NCI-H146 treated with DMSO at 0.1 percent for 48 hours (cell line): ENCODE results near the gene UBR1.
"Not testable (repeated sequence)": the region's sequence is repeated elsewhere in the genome, so short reads cannot be mapped to it uniquely, and the experiment has no call there.

Experiments
- DNase-seq: peaks from one replicate; lab custom pipeline; 2025; ENCODE audit not compliant: unreplicated experiment; lab: John Stamatoyannopoulos, UW

UBR1 gene

GRCh38 chr15:43067717-43068461, 37.9 kb downstream of the UBR1 start:
- no peak for DNase-seq

DNA sequence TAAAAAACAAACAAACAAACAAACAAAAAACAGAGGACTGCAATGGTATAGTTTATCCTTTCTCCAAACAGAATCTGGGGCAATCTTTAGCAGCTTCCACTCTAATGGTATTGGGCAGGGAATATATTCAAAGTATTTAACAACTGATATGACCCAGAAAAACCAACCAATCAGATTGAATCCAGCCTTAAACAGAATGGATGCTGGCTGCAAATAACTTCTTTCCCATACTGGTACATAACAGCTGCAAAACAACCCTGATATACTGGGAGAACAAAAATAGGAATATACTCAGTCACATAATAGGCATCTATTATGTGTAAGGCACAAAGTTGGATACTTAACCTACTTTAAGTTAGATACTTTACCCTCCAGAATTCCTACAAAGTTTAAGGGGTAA, 49.1 kb downstream of the UBR1 start:
- DNase-seq, result no peak

- DNase-seq, result no peak
These were observed 53.0 kb downstream of the UBR1 start for GRCh38 chr15:43052860-43053259.

DNA sequence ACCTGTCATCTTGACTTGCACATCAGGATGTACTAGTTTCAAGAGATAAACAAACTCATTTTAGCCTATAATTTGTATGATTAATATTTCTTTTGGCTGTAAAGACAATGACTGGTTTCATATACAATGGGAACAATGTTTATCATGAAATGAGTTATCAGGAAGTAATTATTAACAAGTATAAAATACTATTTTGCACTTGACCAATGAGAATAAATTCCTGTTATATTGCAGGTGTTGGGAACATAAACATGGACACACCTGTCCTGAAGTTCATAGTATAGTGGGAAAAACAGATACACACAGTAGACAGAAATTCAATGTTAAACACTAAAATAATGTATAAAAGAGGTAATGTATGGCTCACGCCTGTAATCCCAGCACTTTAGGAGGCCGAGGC, 56.9 kb downstream of the UBR1 start:
- DNase-seq, result no peak

DNA sequence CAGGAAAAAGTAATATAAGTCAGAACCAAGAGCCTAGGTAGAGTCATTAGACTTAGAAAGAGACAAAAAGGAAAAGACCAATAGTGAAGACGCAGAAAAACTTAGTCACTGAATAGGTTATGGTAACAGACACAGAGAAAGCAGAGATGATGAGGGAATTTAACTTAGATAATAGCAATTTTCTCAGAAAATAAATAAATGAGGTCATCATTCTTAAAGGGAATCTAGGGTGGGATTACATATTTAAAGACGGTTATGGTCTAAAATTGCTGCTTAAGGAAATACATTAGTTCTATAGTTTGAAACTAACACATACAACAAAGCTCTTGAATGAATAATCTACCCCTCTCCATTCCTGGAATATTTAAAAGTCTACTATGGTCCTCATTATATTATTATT, 59.4 kb downstream of the UBR1 start:
- no peak for DNase-seq

DNA sequence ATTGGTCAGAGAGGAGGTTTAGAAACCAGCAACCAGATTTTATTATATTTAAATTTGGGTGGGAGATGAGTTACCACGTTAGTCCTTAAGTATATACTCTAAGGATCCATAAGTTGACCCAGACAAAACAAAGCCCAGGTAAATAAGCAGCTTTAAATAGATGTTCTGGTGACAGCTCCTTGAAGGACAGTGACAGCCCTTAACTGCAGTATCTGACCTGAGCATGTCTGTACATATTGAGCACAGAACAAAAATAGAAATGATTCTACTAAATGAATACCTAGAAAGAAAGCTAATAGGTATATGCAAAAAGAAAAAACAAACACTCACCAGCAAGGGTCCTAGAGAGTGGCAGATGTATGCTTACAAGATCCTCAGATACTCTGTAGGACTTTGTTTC, 63.0 kb downstream of the UBR1 start:
- no peak for DNase-seq

GRCh38 chr15:43041085-43041484, 64.8 kb downstream of the UBR1 start:
- DNase-seq, result not testable (repeated sequence)

GRCh38 chr15:43035240-43035639, 70.6 kb downstream of the UBR1 start:
- not testable (repeated sequence) for DNase-seq

GRCh38 chr15:43029476-43029875, 76.4 kb downstream of the UBR1 start:
- no peak for DNase-seq

DNA sequence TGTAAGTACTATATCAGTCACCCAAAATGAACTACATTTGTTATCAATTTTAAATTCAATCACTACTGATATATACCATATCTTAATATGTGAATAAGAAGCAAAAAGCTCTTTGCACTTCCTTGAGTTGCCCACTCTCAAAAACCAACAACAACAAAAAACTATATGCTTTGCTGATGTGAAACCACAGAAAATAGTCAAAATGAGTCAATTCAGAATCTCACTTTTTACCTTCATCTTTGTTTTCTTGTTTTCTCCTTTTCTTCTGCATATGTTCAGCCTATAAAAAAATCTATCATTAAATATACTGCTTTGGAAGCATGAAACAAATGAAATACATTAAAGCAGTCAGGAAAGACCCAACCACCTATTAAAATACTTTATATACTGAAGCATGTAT, 80.7 kb downstream of the UBR1 start:
- no peak for DNase-seq

DNA sequence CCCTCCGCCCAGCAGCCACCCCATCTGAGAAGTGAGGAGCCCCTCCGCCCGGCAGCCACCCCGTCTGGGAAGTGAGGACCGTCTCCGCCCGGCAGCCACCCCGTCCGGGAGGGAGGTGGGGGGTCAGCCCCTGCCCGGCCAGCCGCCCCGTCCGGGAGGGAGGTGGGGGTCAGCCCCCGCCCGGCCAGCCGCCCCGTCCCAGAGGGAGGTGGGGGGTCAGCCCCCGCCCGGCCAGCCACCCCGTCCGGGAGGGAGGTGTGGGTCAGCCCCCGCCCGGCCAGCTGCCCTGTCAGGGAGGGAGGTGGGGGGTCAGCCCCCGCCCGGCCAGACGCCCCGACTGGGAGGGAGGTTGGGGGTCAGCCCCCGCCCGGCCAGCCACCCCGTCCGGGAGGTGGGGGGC, 91.2 kb downstream of the UBR1 start:
- not testable (repeated sequence) for DNase-seq

- no peak for DNase-seq
These were observed 96.6 kb downstream of the UBR1 start for GRCh38 chr15:43009206-43009605.

DNA sequence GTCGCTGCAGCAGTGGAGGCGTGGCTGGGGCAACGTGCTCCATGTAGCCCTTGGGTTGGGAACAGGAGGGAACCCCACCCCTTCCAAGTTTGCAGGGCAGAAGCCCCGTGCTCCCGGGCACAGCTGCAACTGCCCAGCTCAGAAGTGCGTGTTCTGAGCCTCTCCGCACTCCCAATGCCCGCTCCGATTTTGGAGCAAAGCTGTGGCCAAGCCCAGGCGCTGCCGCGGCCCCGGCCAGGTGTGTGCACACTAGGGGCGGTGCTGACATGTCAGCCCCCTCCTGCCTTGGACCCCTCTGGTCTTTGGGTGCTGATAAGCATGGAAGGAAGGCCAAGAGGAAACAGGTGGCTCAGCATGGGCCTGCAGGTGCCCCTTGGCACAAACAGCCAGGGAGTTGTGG, 97.7 kb downstream of the UBR1 start:
- no peak for DNase-seq

- no peak for DNase-seq
These were observed 98.3 kb downstream of the UBR1 start for GRCh38 chr15:43007551-43007950.

DNA sequence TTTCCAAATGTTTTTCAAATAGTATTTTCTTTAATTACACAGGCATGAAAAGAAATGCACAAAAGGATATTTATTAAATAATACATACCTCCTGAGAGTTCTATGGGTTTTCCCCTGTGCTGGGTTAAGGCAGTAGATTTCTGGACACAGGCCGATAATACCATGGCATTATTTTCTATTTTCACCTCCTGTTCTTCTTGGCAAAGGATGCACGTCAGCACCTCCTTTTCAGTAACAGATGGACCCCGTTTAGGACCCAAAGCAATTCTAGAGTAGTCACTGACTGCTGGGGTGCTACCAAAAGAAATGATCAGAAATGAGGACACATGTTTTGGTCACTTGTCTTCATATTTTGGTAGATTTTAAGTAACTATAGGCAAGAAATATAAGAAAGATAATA, 98.8 kb downstream of the UBR1 start:
- DNase-seq, result no peak

DNA sequence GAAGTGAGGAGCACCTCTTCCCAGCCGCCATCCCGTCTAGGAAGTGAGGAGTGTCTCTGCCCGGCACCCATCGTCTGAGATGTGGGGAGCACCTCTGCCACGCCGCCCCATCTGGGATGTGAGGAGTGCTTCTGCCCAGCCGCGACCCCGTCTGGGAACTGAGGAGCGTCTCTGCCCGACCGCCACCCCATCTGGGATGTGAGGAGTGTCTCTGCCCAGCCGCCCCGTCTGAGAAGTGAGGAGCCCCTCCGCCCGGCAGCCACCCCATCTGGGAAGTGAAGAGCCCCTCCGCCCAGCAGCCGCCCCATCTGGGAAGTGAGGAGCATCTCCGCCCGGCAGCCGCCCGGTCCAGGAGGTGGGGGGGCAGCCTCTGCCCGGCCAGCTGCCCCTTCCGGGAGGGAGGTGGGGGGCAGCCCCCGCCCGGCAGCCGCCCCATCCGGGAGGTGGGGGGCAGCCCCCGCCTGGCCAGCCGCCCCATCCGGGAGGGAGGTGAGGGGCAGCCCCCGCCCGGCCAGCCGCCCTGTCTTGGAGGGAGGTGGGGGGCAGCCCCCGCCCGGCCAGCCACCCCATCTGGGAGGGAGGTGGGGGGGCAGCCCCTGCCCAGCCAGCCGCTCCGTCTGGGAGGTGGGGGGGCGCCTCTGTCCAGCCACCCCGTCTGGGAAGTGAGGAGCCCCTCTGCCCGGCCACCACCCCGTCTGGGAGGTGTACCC, 100.8 kb downstream of the UBR1 start:
- DNase-seq, result not testable (repeated sequence)

GRCh38 chr15:42999201-42999779, 106.5 kb downstream of the UBR1 start:
- DNase-seq, result no peak

DNA sequence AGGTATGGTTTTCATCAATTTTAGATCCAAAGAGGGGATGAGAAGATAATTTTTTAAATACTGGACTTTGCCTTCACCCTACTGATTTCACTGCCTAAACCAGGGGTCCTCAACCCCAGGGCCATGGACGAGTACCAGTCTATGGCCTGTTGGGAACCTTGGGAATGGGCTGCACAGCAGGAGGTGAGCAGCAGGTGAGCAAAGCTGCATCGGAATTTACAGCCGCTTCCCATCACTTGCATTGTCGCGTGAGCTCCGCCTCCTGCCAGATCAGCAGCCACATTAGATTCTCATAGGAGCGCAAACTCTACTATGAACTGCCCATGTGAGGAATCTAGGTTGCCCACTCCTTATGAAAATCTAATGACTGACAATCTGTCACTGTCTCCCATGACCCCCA, 109.0 kb downstream of the UBR1 start:
- DNase-seq, result no peak

- no peak for DNase-seq
These were observed 111.3 kb downstream of the UBR1 start for GRCh38 chr15:42994546-42994945.

- no peak for DNase-seq
These were observed 113.2 kb downstream of the UBR1 start for GRCh38 chr15:42992626-42993025.

GRCh38 chr15:42986693-42987342, 119.0 kb downstream of the UBR1 start:
- no peak for DNase-seq

GRCh38 chr15:42984493-42985034, 121.3 kb downstream of the UBR1 start:
- no peak for DNase-seq
